ENCODE measurements around the gene PRKCD.

PRKCD gene

DNA sequence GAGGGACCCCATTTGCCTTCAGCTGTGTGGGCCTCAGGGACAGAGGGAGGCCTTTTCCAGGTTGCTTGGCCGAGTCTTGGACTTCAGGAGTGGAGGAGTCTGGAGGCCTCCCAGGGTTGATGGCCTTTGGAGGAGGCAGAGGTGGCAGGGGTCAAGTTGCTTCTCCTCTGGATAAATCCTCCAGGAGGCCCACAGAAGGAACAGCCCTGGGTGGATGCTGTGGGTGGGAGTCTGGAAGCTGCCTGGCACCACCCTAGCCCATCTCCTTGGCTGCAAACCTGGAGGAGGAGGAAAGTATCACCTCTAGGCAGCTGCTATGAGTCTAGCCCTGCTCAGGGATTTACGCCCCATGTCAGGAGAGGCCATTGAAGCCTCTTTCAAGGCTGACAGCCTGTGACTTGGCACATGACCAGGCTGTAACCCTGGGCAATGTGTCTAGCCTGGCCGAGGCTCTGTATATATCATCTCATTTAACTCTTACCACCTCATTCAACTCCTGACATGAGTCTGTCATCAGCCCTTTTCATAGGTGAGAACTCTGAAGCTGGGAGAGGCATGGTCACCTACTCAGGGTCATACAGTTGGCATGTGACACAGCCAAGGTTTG, 2.9 kb upstream of the PRKCD start:
- no peak for DNase-seq

DNA sequence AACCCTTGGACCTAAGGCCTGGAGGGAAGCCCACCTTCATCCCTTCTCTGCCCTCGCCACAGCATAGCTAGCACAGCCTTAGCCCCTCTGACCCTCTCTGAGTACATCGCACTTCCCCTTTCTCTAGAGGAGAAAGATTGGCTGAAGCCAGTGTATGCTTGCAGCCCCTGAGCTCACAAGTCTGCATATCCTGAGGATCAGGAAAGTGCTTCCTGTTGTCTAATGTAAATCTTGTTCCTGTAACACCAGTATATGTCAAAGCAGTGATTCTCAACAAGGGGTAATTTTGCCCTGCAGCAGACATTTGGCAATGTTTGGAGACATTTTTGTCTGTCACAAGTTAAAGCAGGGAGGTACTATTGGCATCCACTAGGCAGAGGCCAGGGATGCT, 2.2 kb upstream of the PRKCD start:
- no peak for DNase-seq

- DNase-seq = no peak
Measured at GRCh38 chr3:53159156-53160060, 1.6 kb upstream of the PRKCD start.

- DNase-seq = no peak
Measured at GRCh38 chr3:53160061-53160659, 849 bp upstream of the PRKCD start.

DNA sequence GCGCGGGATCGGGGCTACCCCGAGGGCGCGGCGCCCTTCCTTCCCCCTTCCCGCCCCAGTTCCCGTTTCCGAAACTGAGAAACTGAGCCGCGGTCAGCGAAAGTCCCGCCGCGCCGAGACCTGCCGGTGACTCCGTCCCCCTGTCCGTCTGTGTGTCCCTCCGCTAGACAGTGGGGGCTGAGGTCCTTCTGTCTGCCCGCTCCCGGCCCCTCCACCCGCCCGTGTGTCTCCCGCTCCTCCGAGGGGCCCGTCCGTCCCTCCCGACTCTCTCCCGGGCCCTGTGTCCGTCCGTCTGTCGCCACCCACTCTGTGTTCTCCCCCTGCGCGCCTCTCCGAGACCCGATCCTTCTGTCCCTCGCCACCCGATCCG, 426 bp downstream of the PRKCD start:
- DNase-seq = peak; percentile 36 to 39

DNA sequence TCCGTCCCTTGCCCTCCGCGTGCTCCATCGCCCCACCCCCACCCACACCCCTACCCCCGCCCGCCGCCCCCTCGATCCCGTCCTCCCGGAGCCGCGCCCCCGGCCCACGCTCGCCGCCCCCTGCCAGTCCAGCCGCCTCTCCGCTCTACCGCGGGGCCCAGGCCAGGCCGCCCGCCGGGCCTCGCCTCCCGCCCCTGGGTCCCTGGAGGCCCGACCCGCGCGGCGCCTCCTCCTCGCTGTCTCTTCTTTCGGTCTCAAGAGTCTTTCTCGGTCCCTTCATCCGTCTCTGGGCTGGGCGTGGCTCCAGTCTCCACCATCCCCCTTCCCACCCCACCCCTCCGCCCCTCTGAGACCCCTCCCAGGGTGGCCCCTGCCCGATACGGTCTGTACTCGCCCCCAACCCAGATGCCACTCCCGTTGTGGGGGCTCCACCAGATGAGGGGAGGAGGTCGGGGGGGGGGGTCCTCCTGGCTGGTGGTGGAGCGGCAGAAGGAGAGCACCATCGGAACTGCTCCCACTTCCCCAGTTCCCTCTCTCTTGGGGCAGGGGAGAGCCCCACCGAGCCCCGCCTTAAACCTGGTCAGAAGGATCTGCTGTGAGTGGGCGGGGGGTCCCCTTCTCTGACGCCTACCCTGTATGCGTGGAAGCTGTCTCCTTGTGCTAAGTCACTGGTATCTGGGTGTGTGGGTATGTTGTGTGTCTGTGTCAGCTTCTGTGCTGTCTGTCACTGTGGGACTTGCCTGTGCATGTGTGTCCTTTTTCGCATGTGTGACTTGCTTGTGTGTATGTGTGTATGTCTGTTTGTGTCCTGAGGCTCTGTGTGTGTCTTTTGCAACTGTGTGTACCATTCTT, 1.0 kb downstream of the PRKCD start:
- peak; percentile 39 to 51 for DNase-seq

DNA sequence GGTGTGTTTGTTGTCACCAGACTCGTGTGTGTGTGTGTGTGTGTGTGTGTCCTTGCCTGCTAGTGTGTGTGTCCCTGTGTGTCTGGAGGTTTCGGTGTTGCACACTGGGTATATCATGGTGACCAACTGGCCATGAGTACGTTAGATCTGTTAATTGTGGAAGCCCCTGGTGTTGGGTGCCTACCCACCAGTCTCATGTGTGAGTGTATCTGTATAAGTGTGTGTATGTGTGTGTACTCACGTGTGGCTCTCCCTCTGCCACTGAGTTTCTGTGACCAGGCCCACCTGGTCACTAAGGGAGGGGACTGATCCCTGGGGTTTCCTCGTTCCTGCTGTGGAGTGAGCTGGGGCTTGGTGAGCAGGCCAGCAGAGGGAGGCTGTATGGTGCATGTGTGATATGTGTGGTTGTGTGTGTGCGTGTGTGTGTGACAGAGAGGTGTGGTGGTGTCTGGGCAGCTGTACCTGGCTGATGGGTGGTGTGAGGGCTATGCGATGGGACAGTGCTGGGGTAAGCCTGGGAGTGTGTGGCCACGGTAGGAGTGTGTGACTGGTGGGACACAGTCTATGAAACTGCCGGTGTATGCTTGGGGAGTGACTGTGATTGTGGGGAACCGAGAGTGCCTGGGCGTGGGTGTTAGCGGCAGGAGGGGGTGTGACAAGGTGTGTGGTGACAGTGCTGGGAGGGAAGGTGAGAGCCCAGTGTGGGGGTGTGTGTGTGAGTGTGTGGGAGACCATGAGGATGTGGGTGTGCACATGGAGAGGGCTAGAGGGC, 1.8 kb downstream of the PRKCD start:
- peak; percentile 15 to 21 for DNase-seq

DNA sequence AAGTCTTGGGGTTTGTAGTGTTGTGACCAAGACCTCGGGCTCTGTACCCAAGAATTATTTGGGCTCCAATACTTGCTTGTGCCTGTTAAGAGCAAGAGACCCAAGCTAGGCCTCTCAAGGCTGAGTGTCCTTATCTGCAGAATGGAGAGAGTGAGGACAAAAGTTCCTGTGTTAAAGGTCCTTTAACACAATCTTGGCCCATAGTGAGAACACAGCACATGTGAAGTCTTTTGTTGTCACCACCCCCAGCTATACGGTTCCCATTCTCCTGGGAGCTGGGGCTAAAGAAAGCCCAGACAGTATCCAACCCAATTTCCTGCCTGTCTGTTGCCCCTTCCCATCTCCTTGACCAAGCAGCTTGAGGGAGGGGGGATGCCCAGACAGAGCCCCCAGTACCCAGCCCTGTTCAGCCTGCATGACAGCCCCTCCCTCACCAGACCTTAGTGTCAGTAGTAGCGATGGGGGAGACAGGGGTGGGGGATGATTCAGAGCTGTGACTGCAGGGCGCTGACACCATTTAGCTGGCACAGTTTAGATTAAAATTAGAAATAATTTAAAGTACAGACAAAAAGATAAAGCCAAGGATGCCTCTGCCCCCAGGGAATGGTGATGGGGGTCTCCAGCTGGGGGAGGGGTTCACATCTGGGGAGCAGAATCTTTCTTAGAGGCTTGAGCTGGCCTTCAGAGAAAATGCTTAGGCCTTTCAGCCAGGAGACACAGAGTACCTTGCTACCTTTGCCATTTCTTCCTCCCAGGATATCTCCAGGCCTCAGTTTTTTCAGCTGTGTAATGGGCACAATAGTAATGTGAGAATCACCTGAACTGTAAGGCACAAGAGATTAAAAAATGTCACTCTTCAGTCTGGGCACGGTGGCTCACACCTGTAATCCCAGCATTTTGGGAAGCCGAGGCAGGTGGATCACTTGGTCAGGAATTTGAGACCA, 2.7 kb downstream of the PRKCD start:
- DNase-seq = no peak

GRCh38 chr3:53164911-53165310, 3.9 kb downstream of the PRKCD start:
- DNase-seq = no peak

- DNase-seq = no peak
Measured at GRCh38 chr3:53166206-53166605, 5.2 kb downstream of the PRKCD start.

- no peak for DNase-seq
Measured at GRCh38 chr3:53166781-53167291, 5.8 kb downstream of the PRKCD start.

- no peak for DNase-seq
Measured at GRCh38 chr3:53167418-53168174, 6.6 kb downstream of the PRKCD start.

GRCh38 chr3:53168175-53168923, 7.3 kb downstream of the PRKCD start:
- DNase-seq = no peak

GRCh38 chr3:53169045-53169831, 8.2 kb downstream of the PRKCD start:
- DNase-seq = no peak

- DNase-seq = no peak
Measured at GRCh38 chr3:53169832-53170324, 8.9 kb downstream of the PRKCD start.

- DNase-seq = peak; percentile 30 to 50
Measured at GRCh38 chr3:53170325-53171063, 9.5 kb downstream of the PRKCD start.

DNA sequence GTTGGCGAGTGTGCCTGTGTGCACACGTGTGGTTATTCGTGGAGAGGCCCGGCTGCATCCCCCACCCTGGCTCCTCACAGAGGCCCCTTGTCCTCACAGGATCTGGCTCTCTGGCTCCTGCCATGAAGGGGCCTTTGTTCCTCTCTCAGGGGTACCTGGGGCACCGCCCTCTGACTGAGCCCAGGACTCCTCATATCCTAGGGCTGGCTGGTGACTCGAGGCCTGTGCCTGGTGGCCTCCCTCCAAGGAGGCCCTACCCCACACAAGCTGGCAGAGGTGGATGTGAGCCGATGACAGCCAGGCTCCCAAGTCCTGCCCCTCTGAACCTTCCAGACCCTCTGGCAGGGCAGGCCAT, 10.0 kb downstream of the PRKCD start:
- DNase-seq = no peak
